Effector memory CD4-positive, alpha-beta T cell (primary cell): ENCODE results near the gene PLXNB2.

Experiments used
- DNase-seq, 3 donors: peaks; one replicate each; pipeline ENCODE4 v3.0.0-alpha.2; 2020
- H3K27ac ChIP-seq: 2 replicates; pipeline ENCODE4 v1.7.0; 2013; ENCODE audit warnings: mild to moderate bottlenecking, low read length, moderate library complexity; ENCODE audit not compliant: insufficient read depth, poor library complexity, severe bottlenecking
- H3K27me3 ChIP-seq: replicated peaks from 2 replicates; pipeline ENCODE4 v1.7.0; 2013; ENCODE audit warnings: mild to moderate bottlenecking, low read length; ENCODE audit not compliant: insufficient read depth, control insufficient read depth, poor library complexity, severe bottlenecking
- H3K36me3 ChIP-seq: 2 replicates; pipeline ENCODE4 v1.7.0; 2013; ENCODE audit warnings: mild to moderate bottlenecking, low read length, moderate library complexity; ENCODE audit not compliant: control insufficient read depth, insufficient read depth
- H3K4me1 ChIP-seq: 2 replicates; pipeline ENCODE4 v1.7.0; 2013; ENCODE audit warnings: low read length, mild to moderate bottlenecking; ENCODE audit not compliant: control insufficient read depth, insufficient read depth, poor library complexity, severe bottlenecking
- H3K4me3 ChIP-seq: 2 replicates; pipeline ENCODE4 v1.7.0; 2013; ENCODE audit warnings: low read length, low read depth, mild to moderate bottlenecking; ENCODE audit not compliant: insufficient read depth, poor library complexity, severe bottlenecking
- H3K9me3 ChIP-seq: 2 replicates; pipeline ENCODE4 v1.7.0; 2013; ENCODE audit warnings: mild to moderate bottlenecking, low read length, moderate library complexity; ENCODE audit not compliant: control insufficient read depth

The PLXNB2 gene

DNA sequence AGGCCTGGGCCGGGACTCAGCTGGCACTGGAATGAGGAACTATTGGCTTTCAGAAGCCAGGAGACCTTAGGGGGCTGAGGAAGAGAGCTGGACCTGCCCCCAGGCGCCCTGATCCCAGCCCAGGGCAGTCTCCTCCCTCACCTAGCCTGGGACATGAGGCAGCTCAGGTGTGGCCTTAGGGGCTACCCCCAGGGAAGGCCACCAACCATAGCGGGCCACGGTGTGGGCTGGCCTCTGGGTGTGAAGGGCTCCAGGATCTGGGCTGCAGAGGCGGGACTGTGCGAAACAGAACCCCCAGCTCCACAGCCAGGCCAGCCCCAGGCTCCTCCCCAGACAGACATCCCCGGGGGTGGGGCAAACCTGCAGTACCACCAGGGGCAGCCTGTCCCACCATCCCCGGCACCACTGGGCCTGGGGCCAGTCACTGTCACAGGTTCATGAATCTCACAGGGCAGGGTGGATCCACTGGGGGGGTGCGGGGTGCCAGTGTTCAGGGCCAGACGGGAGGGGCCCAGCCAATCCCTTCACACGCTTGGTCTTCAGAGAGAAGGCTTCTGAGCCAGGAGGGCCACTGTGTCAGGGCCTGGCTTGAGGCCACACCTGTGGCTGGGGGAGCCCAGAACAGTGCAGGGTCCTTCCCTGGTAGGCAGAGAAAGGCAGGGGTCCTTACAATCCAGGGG, 3.5 kb downstream of the PLXNB2 start:
- H3K27me3 ChIP-seq = peaks cover 5% of the 10 kb centered on the region
- no peaks in the 10 kb centered on the region for H3K36me3 ChIP-seq
- H3K9me3 ChIP-seq = no peaks in the 10 kb centered on the region
- no peak overlapping the region for H3K27ac ChIP-seq
- no peak for DNase-seq
- no peak overlapping the region for H3K4me3 ChIP-seq
- peaks cover 11% of the 10 kb centered on the region for H3K4me1 ChIP-seq

DNA sequence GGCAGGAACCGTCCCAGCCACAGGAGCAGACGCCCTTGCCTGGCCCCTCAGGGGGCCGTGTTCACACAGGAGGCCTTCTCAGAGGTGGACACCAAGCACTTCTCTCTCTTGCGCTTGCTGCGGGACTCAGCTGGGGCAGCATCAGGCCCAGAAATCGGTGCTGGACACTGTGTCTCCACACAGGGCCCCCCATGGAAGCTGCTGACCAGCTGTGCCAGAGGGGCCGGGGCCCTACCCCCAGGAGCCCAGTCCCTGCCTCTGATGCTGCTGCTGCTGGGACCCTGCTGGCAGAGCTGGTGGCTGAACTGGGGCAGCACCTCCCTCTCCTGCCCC, 4.0 kb downstream of the PLXNB2 start:
- DNase-seq = no peak
- no peaks in the 10 kb centered on the region for H3K9me3 ChIP-seq
- no peak overlapping the region for H3K4me3 ChIP-seq
- H3K27me3 ChIP-seq = peaks cover 5% of the 10 kb centered on the region
- no peak overlapping the region for H3K27ac ChIP-seq
- H3K4me1 ChIP-seq = peaks cover 11% of the 10 kb centered on the region
- H3K36me3 ChIP-seq = no peaks in the 10 kb centered on the region

DNA sequence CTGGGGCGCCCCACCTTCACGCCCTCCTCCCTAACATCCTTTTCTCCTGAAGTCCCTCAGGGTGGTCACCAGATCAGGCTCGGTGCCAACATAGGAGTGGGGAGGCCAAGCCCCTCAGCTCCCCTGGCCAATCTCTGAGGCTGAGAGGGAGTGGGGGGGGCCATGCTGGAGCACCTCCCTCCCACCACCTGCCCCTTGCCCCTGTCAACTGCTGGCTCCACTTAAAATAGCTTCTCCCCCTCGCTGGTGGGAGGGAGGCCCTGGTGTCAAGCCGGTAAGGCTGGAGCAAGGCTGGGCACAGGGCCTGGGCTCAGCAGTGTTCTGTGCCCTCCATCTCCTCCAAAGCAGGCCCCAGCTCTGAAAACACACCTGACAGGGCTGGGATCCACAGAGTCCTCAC, 4.9 kb downstream of the PLXNB2 start:
- no peak for DNase-seq
- no peaks in the 10 kb centered on the region for H3K36me3 ChIP-seq
- H3K4me1 ChIP-seq = peaks cover 11% of the 10 kb centered on the region
- no peaks in the 10 kb centered on the region for H3K9me3 ChIP-seq
- H3K4me3 ChIP-seq = no peak overlapping the region
- peaks cover 8% of the 10 kb centered on the region for H3K27me3 ChIP-seq
- no peak overlapping the region for H3K27ac ChIP-seq

DNA sequence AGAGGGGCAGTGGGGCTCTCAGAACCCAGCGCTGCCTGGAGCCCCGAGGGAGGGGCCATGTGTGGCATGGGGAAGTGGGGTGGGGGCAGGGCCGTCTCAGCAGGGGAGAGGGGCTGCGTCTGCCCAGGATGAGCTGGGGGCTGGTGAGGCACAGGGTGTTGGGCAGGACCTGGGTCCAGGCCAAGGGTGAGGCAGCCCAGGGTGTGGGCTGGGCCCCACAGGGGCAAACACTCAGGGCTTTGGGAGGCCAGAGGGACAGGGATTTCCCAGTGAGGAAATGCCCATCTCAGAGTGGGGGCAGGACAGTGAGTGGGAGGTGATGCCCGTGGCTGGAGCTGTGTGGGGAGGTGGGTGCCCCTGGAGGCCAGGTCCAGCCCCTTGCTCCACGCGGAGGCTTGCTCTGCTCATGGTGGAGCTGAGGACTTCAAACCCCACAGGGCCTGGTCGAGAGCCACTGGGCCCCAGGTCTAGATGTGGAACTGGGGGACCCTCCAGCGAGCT, 5.4 kb downstream of the PLXNB2 start:
- peaks cover 10% of the 10 kb centered on the region for H3K4me1 ChIP-seq
- H3K27me3 ChIP-seq = peaks cover 10% of the 10 kb centered on the region

DNA sequence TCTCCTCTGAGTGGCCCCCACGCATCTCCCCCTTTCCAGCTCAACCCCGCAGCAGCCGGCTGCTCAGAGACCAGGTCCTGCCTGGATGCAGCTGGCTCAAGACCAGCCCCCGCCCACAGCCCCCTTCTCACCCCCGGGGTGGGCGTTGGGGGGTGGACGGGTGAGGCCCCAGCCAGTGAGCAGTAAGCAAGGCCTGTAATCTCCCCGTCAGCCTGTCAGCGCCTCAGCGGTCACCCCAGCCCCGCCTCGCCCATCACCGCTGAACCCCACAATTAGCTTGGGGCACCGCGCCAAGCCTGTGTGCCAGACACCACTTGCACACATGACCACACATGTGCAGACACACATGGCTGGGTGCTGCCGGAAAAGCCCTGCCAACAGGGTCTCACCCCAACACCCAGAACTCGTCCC, 5.9 kb downstream of the PLXNB2 start:
- H3K9me3 ChIP-seq = no peaks in the 10 kb centered on the region
- peaks cover 5% of the 10 kb centered on the region for H3K4me1 ChIP-seq

More for the DNA sequence above, 5.4 kb downstream of the PLXNB2 start:
- H3K36me3 ChIP-seq = no peaks in the 10 kb centered on the region
- H3K9me3 ChIP-seq = no peaks in the 10 kb centered on the region
- no peak overlapping the region for H3K4me3 ChIP-seq
- no peak overlapping the region for H3K27ac ChIP-seq
- DNase-seq = no peak

DNA sequence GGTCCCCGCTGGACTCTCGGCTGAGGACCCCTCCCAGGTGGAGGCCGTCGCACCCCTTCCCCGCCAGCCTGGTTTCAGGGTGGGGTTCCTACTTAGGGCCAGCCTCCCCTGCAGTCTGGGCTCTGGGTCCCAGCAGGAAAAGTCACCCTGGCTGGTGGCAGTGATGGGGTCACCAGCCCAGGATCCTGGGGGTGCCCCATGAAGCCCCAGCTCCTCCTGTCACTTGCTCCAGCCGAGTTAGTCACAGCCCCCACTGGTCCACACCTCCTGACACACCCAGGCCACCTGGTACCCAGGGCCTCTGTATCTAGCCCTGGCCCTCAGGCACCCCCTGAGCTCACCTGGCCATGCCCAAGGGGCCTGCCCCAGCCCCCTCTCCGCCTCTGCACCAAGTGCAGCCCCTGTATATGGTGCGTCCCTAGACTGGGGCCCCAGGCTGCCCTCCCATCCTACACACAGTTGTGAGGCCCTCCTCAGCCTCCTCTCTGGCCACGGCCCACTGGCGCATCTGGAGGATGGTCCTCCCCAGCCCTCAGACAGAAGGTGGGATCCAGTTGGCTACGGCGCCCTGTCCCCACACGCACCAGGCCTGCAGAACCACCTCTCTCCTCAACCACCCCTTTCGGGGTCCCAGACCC, 6.7 kb downstream of the PLXNB2 start:
- H3K36me3 ChIP-seq = no peaks in the 10 kb centered on the region
- H3K4me3 ChIP-seq = no peak overlapping the region
- H3K4me1 ChIP-seq = no peaks in the 10 kb centered on the region
- H3K27me3 ChIP-seq = peaks cover 6% of the 10 kb centered on the region
- no peak for DNase-seq
- no peak overlapping the region for H3K27ac ChIP-seq
- H3K9me3 ChIP-seq = no peaks in the 10 kb centered on the region

More for the DNA sequence above, 5.9 kb downstream of the PLXNB2 start:
- Histone ChIP-seq H3K27ac (no peak overlapping the region), H3K27me3 (peaks cover 7% of the 10 kb centered on the region), H3K36me3 (no peaks in the 10 kb centered on the region), H3K4me3 (no peak overlapping the region)
- no peak for DNase-seq

DNA sequence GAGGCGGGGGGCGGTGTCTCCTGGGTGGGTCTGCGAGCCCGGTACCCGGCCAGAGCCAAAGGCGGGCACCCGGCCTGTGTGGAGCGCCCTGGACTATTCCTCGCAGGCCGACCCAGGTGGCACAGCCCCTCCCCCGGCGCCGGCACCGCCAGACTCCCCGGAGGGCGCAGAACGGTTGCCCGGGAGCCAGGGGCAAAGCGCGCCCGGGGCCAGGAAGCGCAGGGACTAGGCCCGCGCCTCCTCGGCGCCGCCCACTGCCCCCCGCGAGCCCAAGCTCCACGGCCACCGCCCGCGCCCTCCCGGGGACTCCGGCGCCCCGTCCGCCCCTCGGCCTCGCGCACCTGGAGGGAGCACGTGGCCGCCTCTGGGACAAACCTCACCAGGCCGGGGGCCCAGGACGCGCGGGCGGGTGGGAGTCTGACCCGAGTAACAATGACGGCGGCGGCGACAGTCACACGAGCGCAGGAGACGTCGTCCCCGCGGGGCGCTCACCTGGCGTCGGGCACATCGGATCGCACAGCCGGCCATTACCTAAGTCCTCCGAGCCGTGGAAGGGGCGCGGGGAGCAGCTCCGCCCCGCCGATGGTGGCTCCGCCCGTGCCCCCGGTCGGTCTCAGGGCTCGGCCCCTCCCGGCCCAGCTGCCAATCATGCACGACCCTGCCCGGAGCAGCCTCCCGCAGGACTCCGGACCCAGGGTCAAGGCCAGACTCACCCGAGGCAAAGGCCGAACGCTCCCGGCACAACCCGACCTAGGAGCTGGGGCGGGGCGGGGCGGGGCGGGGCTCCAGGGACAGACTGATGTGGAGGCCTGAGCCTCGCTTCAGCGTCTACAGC, 7.4 kb downstream of the PLXNB2 start:
- DNase-seq = no peak
- H3K27ac ChIP-seq = no peak overlapping the region
- no peaks in the 10 kb centered on the region for H3K9me3 ChIP-seq
- H3K27me3 ChIP-seq = peaks cover 6% of the 10 kb centered on the region
- no peaks in the 10 kb centered on the region for H3K36me3 ChIP-seq
- H3K4me3 ChIP-seq = no peak overlapping the region
- no peaks in the 10 kb centered on the region for H3K4me1 ChIP-seq

DNA sequence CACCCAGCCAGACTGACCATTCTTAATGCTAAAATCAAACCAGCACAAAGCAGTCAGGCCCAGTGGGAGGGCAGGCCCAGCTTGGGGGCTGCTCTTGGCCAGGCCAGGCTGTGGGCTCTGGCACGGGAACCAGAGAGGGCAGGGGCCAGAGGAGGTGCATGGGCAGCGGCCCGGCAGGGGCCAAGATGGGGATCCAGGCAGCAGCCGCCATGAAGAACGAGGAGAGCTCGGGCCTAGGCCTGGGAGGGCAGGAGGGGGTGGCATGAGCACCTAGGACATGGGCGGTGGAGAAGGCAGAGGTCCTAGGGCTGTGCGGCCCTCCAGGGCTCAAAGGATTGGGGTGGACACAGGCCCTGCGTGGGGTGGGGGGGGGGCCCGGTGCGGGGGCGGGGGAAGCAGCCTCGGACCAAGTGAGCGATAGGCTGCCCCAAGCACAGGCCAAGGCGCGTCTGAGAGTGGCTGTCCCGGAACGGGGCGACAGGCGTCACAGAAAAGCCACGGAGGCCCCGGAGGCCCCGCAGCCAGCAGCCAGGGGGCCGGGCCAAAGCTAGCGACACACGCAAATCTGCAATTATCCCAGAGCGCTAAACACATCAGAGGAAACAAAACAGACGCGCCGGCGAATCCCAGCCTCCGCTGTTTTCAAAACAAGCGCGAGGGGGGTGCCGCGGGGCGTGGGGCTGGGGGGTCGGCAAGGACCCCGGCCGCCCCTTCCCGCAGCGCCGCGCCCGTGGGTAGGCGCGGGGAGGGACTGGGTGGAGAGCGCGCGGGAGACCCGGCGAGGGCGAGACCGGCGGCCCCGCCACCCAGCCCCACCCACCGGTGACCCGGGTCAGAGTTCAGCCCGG, 8.3 kb downstream of the PLXNB2 start:
- Histone ChIP-seq H3K27ac (no peak overlapping the region), H3K4me1 (no peaks in the 10 kb centered on the region), H3K36me3 (no peaks in the 10 kb centered on the region), H3K9me3 (no peaks in the 10 kb centered on the region), H3K4me3 (no peak overlapping the region), H3K27me3 (peaks cover 6% of the 10 kb centered on the region)
- no peak for DNase-seq

DNA sequence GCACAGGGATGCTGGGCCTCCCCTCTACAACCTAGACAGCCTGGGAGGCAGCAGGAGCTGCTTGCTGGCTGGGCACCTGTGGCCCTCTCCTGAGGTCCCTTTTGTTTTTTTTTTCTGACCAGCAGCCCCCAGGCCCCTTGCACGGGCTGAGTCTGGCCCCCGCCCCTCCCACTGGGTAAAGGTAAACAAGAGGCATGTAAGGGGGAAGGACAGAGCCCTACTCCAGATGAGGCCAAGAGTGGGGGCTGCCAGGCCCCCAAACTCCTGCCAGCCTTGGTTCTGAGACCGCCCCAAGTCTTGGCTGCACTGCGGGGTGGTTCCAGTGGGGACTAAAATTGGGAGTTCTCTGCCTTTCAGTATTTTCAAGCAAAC, 9.2 kb downstream of the PLXNB2 start:
- Histone ChIP-seq H3K27ac (no peak overlapping the region), H3K27me3 (peaks cover 6% of the 10 kb centered on the region), H3K4me1 (no peaks in the 10 kb centered on the region)

More for the DNA sequence above, 9.2 kb downstream of the PLXNB2 start:
- Histone ChIP-seq H3K9me3 (no peaks in the 10 kb centered on the region), H3K4me3 (no peak overlapping the region), H3K36me3 (no peaks in the 10 kb centered on the region)
- no peak for DNase-seq
